Measurements from ENCODE around the gene ABCA7. TPM values are rescaled to one million over a fixed set of nuclear protein-coding genes. Genes with fewer than 3 reads are reported as not detected.

Gene ABCA7
- total and polyA plus RNA-seq, 2 of the 13 experiments (the other 11 are each of a cell fraction or from before 2014, with no cell fraction given), result 4.4 to 32.4 TPM

GRCh38 chr19:1093811-1094553, 54.1 kb downstream of the ABCA7 start (continued):
- TF ChIP-seq DZIP1 (CRISPR knock-in tag; IDR thresholded peaks at IDR 0.05) (no peak), MED13 (CRISPR knock-in tag; IDR thresholded peaks at IDR 0.05) (no peak), RFXAP (CRISPR knock-in tag; IDR thresholded peaks at IDR 0.05; ENCODE audit: borderline replicate concordance) (no peak), RXRA (CRISPR knock-in tag; IDR thresholded peaks at IDR 0.05) (peak; percentile 44), SNAPC2 (CRISPR knock-in tag; IDR thresholded peaks at IDR 0.05) (no peak), SMAD9 (CRISPR knock-in tag; IDR thresholded peaks at IDR 0.05) (no peak), ATRX (CRISPR knock-in tag; IDR thresholded peaks at IDR 0.05; ENCODE audit: borderline replicate concordance) (no peak), ZNF709 (CRISPR knock-in tag; IDR thresholded peaks at IDR 0.05) (no peak), YEATS4 (CRISPR knock-in tag; IDR thresholded peaks at IDR 0.05; ENCODE audit: borderline replicate concordance) (peak; percentile 40; the same call in 1 of the 2 replicates), SAP130 (CRISPR knock-in tag; IDR thresholded peaks at IDR 0.05; ENCODE audit: low read depth) (peak; percentile 89), NR2F6 (IDR thresholded peaks at IDR 0.05) (no peak), NR2F6 (CRISPR knock-in tag; IDR thresholded peaks at IDR 0.05) (peak; percentile 49; the same call in 1 of the 2 replicates), ZNF530 (CRISPR knock-in tag; IDR thresholded peaks at IDR 0.05; ENCODE audit: low read depth) (no peak), HNF4A (CRISPR knock-in tag; IDR thresholded peaks at IDR 0.05) (peak; percentile 29; the same call in 1 of the 2 replicates), SIN3A (IDR thresholded peaks at IDR 0.05; ENCODE audit: borderline replicate concordance, low read depth, low read length) (peak; percentile 48; the same call in 1 of the 2 replicates), ZNF569 (CRISPR knock-in tag; IDR thresholded peaks at IDR 0.05; ENCODE audit: borderline replicate concordance) (no peak), CBX2 (IDR thresholded peaks at IDR 0.05; ENCODE audit: low read depth, low read length) (no peak), CBX2 (CRISPR knock-in tag; IDR thresholded peaks at IDR 0.05; ENCODE audit: low read depth) (no peak), MNT (IDR thresholded peaks at IDR 0.05) (no peak), ZNF607 (CRISPR knock-in tag; IDR thresholded peaks at IDR 0.05; ENCODE audit: borderline replicate concordance) (peak; percentile 44; the same call in 1 of the 2 replicates), ZNF710 (CRISPR knock-in tag; IDR thresholded peaks at IDR 0.05; ENCODE audit: borderline replicate concordance) (no peak), NRL (CRISPR knock-in tag; IDR thresholded peaks at IDR 0.05; ENCODE audit: borderline replicate concordance) (0 out of 2 replicates have a peak, but pooled peaks have one; percentile 30), ZNF782 (CRISPR knock-in tag; IDR thresholded peaks at IDR 0.05; ENCODE audit: borderline replicate concordance) (no peak), ZMYM3 (CRISPR knock-in tag; IDR thresholded peaks at IDR 0.05) (no peak), RFX3 (CRISPR knock-in tag; IDR thresholded peaks at IDR 0.05) (no peak), FOXO1 (CRISPR knock-in tag; IDR thresholded peaks at IDR 0.05) (no peak), RCOR2 (CRISPR knock-in tag; IDR thresholded peaks at IDR 0.05) (no peak)

All from HepG2 (cell line).